Ishikawa (cell line): ENCODE results near the gene GART.

Experiments
- CEBPB ChIP-seq: IDR thresholded peaks from 2 replicates; pipeline ENCODE4 v1.6.1; 2012
- CREB1 ChIP-seq: IDR thresholded peaks from 2 replicates; pipeline ENCODE4 v1.6.1; 2012; ENCODE audit warnings: low read depth
- EGR1 ChIP-seq: IDR thresholded peaks from 2 replicates; pipeline ENCODE4 v1.6.1; 2012
- EP300 ChIP-seq: IDR thresholded peaks from 2 replicates; pipeline ENCODE4 v1.6.1; 2012; ENCODE audit warnings: borderline replicate concordance
- FOXM1 ChIP-seq: IDR thresholded peaks from 2 replicates; pipeline ENCODE4 v1.6.1; 2012; ENCODE audit warnings: low read depth, borderline replicate concordance
- MAX ChIP-seq: IDR thresholded peaks from 2 replicates; pipeline ENCODE4 v1.6.1; 2012
- RAD21 ChIP-seq: IDR thresholded peaks from 2 replicates; pipeline ENCODE4 v1.6.1; 2012; ENCODE audit warnings: low read depth
- REST ChIP-seq: IDR thresholded peaks from 2 replicates; pipeline ENCODE4 v1.6.1; 2012; ENCODE audit warnings: low read depth, mild to moderate bottlenecking
- YY1 ChIP-seq: IDR thresholded peaks from 2 replicates; pipeline ENCODE4 v1.6.1; 2012; ENCODE audit warnings: low read depth
- TF ChIP-seq, protein P1 (sequence below): IDR thresholded peaks from 2 replicates; pipeline ENCODE4 v1.6.1; 2012

DNA sequence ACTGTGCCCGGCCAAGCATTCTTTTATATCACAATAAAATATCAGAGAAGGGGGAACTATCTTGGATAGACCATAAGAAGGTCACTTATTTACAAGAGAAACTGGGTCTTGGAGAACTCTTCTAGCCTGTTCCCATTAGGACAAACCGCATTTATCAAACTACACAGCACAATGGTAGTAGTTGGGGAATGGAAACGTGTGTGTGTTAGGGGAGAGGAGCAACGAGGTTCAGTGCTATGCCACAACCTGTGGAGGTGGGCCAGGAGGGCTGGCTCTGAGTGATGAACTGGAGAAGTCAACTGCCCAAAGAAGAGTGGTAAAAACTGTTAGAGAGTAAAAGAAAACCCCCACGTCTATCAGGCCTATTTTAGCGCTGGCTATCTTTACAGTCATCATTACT, 45.0 kb upstream of the GART start:
- TF ChIP-seq MAX (no peak), RAD21 (no peak), EP300 (no peak), CREB1 (no peak), EGR1 (no peak), FOXM1 (no peak), REST (no peak), YY1 (no peak), CEBPB (no peak)
- TF ChIP-seq, protein P1, sequence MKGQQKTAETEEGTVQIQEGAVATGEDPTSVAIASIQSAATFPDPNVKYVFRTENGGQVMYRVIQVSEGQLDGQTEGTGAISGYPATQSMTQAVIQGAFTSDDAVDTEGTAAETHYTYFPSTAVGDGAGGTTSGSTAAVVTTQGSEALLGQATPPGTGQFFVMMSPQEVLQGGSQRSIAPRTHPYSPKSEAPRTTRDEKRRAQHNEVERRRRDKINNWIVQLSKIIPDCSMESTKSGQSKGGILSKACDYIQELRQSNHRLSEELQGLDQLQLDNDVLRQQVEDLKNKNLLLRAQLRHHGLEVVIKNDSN = no peak
